GM19099 (cell line): ENCODE data around the gene KIRREL1.

Experiments
- POLR2A ChIP-seq: IDR thresholded peaks from 3 replicates; pipeline ENCODE4 v1.6.1; 2011; ENCODE audit warnings: low read depth; ENCODE audit not compliant: insufficient read length; ENCODE audit errors: extremely low read depth

The KIRREL1 gene

DNA sequence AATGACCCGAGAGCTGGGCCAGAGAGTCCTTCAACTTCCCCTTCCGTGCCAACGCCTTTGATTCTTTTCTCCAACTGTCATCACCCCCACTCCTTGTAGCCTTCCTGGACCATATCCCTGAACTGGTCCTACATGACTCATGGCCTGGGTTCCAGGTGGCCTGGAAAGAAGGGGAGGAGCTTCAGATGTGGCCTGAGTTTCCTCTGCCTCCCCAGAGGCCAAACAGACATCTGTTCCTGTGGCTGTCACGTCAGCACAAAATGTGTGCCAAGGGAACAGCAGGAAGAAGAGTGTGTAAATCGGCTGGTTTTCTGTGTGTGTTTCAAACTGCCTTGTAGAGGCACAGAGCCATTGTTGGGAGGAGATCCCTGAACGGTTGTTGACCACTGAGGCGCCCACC lies 24.9 kb upstream of the KIRREL1 start:
- no peak for TF ChIP-seq POLR2A

DNA sequence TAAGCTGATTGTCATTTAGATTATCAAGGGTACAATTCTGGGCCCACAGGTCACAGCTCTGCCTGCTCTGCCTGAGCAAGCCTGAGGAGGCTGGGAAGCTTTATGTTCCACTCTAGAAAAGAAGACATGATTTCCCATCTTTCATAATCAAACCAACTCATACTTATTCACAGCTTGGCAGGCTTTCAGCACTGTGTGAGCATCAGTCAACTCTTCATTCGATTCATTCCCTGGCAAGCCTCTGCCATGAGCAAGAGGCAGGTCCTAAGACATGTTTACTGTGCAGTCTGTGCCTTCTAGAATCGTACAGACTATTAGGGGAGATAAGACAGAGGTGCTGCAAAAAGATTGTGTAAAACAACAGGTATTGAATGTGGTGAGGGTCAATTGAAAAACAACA lies 24.5 kb upstream of the KIRREL1 start:
- TF ChIP-seq POLR2A, result no peak

DNA sequence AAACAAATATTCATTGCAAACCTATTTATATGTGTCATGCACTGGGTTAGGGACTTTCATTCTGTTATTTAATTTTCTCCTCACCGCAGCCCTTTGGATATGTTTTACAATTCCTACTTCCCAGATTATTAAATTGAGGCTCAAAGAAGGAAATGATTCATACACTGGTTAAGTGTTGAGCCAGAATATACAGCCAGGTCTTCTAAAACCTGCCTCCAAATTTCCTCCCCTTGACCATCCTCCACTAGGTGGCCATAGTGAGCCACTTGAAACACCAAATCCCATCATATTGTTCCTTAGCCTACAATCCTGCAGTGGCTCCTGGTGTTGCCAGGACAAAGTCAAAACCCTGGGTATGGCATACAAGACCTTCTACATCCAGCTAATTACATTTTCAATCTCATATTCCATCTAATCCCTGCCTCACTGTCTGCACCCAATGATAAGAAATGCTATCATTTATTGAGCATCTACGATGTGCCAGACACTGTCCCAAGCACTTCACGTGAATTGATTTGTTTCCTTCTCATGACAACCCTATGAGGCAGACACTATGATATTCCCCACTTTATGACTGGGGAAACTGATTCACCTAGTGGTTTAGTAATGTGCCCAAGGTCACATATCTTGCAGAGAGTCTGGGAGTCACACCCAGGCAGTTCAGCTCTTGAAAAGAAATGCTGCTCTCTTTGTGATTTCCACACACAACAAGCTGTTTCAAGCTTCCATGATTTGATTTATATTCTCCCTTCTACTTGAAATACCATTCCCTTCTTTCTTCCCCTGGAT lies 23.6 kb upstream of the KIRREL1 start:
- no peak for TF ChIP-seq POLR2A

DNA sequence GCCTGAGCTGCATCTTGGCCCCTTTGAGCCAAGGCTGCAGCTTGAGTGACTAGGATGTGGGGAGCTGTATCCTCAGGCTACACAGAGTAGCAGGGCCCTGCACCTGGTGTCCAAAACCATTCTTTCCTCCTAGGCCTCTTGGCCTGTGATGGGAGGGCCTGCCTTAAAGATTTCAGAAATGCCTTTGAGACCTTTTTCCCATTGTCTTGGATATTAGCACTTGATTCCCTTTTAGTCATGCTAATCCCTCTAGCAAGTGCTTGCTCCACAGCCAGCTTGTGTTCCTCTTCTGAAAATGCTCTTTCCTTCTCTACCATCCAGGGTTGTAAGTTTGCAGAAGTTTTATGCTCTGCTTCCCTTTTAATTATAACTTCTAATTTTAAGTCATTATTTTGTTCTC lies 21.7 kb upstream of the KIRREL1 start:
- no peak for TF ChIP-seq POLR2A

DNA sequence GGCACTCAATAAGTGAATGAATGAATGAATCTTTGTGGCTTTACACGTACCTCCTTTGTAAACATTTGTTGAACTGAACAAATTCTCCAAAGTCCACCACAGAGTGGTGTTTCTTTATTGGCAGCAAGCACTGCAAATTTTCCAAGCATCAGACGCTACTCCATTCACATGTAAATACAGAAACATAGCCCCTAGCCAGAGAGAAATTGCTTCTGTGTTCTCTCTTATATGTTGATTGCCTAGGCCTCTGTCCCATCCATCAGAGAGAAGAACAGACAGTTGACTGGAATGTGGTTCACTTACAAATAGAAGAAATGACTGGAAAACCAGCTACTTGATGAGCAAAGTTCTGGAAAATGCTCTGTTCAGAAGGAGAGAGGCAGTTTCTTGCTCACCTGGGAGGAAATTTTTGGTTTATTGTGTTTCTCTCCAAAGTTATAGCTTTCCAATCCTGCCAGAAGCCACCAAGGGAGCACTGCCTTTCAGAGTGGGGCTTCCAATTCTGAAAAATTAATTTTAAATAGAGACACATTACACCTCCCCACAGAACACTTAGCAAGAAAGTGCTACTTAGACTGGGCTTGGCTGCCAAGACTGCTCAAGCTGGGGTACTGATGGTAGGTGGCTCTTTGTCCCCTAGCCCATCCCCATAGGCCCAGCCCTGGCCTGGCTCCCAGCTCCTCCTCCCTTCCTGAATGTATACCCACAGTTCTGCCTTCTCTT lies 18.1 kb upstream of the KIRREL1 start:
- no peak for TF ChIP-seq POLR2A

DNA sequence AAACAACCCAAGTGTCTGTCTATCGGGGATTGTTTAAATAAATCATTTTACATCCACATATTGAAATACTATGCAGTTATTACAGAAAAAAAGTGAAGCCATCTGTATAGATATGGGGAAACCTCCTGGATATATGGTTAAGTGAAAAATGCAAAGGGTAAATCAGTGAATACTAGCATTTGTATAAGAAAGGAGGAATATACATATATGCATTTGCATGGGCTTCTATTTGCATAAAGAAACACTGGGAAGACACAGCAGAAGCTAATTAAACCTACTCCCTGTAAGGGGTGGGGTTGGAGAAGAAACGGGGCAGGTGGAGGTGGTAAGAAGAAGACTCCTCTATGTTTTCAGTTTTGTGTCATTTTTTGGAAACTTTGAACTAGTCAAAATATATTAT lies 16.6 kb upstream of the KIRREL1 start:
- TF ChIP-seq POLR2A, result no peak

DNA sequence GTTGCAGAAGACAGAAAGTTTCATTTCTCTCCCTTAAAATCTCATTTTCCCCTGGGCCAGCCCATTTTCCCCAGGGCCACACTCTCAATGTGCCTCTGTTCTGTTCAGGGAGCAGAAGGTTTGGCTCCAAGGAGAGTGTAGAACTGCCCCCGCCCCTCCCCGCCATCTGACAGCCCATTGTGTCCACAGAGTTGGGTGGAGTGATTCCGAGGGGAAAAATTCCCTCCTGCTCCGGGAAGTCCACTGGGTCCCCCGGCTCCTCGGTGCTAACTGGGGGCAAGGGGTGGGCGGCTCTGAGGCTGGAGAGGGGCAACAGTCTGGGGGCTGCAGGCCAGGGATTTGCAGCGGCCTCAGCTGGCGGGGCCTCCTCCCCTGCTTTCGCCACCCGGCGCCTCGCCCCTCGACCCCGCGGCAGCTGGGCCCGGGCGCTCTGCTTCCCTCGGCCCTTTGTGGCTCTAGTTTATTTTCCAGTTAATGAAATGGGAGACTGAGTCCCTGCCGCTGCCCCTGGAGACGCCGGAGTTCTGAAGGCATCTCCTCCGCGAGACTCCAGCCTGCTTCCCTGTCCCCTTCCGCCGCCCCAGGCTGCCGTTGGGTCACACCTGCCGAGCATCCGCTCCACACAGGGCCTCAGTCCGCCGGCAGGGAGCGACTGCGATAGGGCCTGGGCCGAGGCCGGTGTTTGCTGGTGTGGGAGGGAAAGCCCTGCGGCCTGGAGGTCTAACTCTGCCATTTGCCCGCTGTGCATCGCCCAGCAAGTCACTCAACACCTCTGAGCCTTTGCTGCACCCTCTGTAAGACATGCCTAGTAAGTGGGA lies 14.7 kb upstream of the KIRREL1 start:
- no peak for TF ChIP-seq POLR2A

DNA sequence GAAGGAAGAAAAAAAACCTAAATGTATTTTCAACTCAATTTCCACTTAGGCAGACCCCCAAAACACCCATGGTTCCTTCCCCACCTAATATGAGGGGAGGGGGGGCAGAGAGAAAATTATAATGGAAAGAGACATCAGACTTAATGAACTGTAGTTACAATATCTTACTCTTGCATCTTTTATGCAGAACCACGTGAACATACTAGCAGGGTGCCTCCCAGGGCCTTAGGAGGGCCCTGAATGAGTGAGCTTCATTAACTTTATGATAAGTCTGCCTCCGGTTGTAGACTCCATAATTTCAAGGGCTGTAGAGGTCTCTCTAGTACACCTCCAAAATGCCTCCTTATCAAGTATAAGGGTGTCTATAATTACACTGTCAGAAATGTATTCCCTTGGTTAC lies 11.3 kb upstream of the KIRREL1 start:
- TF ChIP-seq POLR2A, result no peak

DNA sequence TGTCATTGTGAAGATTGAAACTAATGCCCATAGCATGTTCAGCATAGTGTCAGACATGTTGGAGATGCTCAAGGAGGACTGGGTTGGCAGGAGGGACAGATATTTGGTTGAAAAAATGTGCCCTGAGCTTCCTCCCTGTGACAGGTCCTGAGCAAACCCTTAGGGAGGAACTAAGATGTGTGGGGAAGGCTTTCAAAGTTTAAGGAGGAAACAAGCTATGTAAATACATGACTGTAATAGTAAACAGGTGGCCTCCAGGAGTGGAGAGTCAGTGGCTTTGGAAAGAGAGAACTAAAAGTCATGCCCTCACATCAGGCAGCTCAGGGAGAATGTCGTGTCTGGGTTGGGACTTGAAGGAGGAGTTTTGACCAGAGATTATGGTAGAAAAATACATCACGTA lies 9.7 kb upstream of the KIRREL1 start:
- TF ChIP-seq POLR2A, result no peak

DNA sequence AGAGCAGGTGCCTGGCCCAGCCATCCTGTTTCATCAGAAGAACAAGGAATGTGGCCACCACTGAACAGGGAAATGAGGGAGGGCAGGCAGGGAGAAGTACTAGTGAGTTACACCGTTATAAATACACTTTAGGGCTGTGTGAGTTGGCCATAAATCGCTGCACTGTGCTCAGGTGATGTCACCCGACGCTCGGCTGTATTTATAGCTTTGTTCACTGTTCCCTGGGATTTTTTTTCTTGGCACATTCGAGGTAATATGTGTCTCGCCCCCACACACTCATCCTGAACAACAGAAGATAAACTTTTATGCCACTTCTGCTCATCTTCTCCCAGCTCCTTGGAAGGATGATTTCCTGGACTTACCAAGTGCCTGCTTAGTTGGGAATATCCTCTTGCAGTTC lies 9.0 kb upstream of the KIRREL1 start:
- TF ChIP-seq POLR2A, result no peak

DNA sequence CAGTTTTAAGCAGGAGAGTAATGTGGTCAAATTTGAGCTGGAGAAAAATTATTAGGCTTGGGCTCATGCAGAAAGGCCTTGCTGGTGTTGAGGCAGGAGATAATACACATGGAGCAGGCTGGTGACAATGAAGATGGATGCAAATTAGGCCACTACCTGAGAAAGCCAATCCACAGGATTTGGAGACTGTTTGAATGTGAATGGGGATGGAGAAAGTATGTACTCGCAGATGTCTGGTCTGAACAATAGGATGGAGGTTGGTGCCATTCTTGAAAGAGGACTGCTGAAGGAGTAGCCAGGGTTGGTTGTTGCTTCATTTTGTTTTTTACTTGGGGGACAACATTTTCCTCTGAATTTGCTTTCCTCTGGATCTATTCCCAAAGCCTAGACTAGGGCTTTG lies 8.0 kb upstream of the KIRREL1 start:
- TF ChIP-seq POLR2A, result no peak

DNA sequence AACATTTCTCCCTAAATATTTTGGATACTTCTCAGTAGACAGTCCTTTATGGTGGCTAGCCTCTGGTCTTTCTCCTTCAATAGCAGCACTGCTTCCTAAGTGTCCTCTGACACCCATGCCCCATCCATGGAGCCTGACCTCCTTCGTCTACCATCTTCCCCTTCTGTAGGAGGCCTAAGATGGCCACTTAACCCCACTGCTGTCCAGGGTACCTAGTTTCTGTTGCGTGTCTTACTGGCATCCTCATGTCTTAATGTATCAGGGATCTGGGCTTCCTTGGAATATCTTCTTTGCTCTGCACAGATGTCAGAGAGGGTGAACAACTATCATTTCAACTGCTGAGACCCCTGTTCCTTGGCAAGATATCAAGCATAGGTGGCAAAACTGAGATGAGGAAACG lies 5.4 kb upstream of the KIRREL1 start:
- TF ChIP-seq POLR2A, result no peak

DNA sequence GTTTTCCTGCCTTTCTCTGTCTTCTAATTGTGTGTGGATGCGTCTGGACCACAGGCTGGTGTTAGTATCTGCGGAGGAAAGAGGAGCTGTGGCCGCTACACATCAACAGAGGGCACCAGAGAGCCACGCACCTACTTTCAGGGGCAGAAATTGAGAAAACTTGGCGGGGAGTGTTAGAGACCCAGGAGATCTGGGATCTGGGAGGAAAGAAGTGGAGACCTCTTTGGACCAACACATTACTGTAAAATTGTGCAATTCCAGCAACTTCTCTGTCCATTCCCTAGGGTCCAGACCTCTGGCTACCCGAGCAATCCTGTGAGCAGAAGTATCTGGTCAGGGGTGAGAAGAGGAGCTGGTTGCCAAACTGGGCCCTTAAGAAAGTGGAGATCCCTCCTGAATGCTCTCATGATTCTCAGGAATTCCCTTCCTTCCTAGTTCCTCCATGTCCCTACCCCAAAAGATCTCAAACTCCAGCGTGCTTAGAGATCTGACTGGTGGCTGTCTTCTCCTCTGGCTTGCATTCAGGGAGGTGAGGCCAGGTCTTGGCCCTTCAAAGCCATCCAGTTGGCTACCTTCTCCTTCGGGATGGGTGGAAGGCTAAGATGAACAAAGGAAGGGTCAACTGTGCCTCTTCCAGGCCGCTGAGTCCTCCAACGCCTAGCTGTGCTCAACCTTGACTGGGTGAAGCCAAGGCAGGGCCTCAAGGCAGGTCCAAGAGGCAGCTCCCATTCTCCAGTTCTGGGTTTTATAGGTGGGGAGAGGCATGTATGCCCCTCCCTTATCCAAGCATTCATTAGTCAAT lies 1.2 kb upstream of the KIRREL1 start:
- no peak for TF ChIP-seq POLR2A

DNA sequence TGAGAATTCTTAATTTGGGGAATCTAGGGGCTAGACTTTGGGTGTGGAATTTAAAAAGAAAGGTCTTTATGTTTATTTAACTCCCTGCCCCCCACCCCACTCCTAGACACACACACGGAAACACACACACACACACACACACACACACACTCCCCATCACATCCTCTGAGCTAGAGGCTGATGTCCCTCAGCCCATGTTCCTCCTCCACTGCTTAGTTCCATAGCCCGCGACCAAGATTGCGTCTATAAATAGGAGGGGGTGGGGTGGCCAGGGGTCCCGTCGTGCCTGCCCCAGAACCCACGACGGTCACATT lies 655 bp upstream of the KIRREL1 start:
- no peak for TF ChIP-seq POLR2A
